Smooth muscle cell (in vitro differentiated cells): ENCODE results near the gene SPIN2B. TPM values are rescaled to one million over a fixed set of nuclear protein-coding genes. Genes with fewer than 3 reads are reported as not detected.
"Not testable (repeated sequence)": the region's sequence is repeated elsewhere in the genome, so short reads cannot be mapped to it uniquely, and the experiment has no call there.

ENCODE experiments used
- DNase-seq: peaks from one replicate; lab custom pipeline; 2025; ENCODE audit not compliant: unreplicated experiment; lab: John Stamatoyannopoulos, UW
- H2AFZ ChIP-seq: fragments of 200-600 bp; sonication (generic); 2 replicates; pipeline ENCODE4 v1.6.0; 2016; ENCODE audit warnings: antibody characterized with exemption, low read depth, mild to moderate bottlenecking
- H3F3A ChIP-seq: fragments of 200-600 bp; sonication (generic); 2 replicates; pipeline ENCODE4 v1.6.0; 2017; ENCODE audit warnings: antibody characterized with exemption, low read depth
- H3K27ac ChIP-seq: fragments of 200-600 bp; sonication (generic); 2 replicates; pipeline ENCODE4 v1.5.1; 2016; ENCODE audit warnings: low read depth, mild to moderate bottlenecking
- H3K27me3 ChIP-seq: fragments of 200-600 bp; sonication (generic); 2 replicates; pipeline ENCODE4 v1.6.1; 2016; ENCODE audit warnings: low read depth, mild to moderate bottlenecking
- H3K36me3 ChIP-seq: fragments of 200-600 bp; sonication (generic); 2 replicates; pipeline ENCODE4 v1.5.1; 2016; ENCODE audit warnings: low read depth
- H3K4me1 ChIP-seq: fragments of 200-600 bp; sonication (generic); 2 replicates; pipeline ENCODE4 v1.5.1; 2016; ENCODE audit warnings: low read depth
- H3K4me2 ChIP-seq: fragments of 200-600 bp; sonication (generic); 2 replicates; pipeline ENCODE4 v1.6.0; 2016; ENCODE audit warnings: mild to moderate bottlenecking
- H3K4me3 ChIP-seq: fragments of 200-600 bp; sonication (generic); 2 replicates; pipeline ENCODE4 v1.5.1; 2016; ENCODE audit warnings: mild to moderate bottlenecking
- H3K79me2 ChIP-seq: fragments of 200-600 bp; sonication (generic); 2 replicates; pipeline ENCODE4 v1.6.0; 2016; ENCODE audit warnings: low read depth, mild to moderate bottlenecking
- H3K9ac ChIP-seq: fragments of 200-600 bp; sonication (generic); 2 replicates; pipeline ENCODE4 v1.6.0; 2016; ENCODE audit warnings: low read depth
- H3K9me3 ChIP-seq: fragments of 200-600 bp; sonication (generic); replicated peaks from 2 replicates; pipeline ENCODE4 v1.5.1; 2016; ENCODE audit warnings: low read depth
- H4K20me1 ChIP-seq: fragments of 200-600 bp; sonication (generic); 2 replicates; pipeline ENCODE4 v1.6.0; 2016; ENCODE audit warnings: low read depth
- WGBS: methylation state at CpG from one replicate; pipeline ENCODE4 v1.1.7; 2016; ENCODE audit warnings: low lambda C conversion rate; 5-methylcytosine and 5-hydroxymethylcytosine counted together
- polyA plus RNA-seq: library from polyadenylated mRNA; unstranded; fragments of >200 nt; fragmentation: Nextera tagmentation; extraction: Ambion mirVana; gene quantifications from 2 replicates; pipeline ENCODE4 v1.2.1, GENCODE V29; 2016
- total RNA-seq: library from RNA; depleted of rRNA; stranded (reverse); fragments of >200 nt; gene quantifications from 2 replicates; pipeline ENCODE4 v1.2.3, GENCODE V29; 2014
- TF ChIP-seq, protein P1 (sequence below): fragments of 200-600 bp; sonication (generic); IDR thresholded peaks from 2 replicates; pipeline ENCODE4 v1.5.1; 2017; ENCODE audit warnings: borderline replicate concordance, mild to moderate bottlenecking, antibody characterized with exemption; ENCODE audit not compliant: insufficient read depth, poor library complexity, severe bottlenecking

Gene SPIN2B
- total and polyA plus RNA-seq, 2 experiments from 2014 or later, result 3.6 to 4.3 TPM

DNA sequence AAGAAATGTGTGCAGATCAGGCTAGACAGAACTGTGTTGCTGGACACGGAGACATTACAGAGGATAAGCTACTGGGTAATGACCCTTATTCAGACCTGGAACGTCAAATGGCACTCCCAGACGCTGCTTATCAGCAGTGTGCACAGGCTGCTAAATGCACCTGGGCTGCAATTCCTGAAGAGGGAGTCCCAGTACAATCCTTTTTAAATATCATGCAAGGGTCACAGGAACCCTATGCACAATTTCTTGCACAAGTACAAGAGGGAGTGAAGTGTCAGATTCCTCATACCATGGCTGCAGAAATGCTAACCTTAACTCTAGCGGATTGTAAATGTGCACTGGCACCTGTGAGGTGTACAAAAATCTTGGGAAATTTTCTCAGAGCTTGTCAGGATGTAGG, 16.9 kb downstream of the SPIN2B start:
- no peak overlapping the region for H3K27ac ChIP-seq
- H3K9me3 ChIP-seq, result no peaks in the 10 kb centered on the region
- no peak for DNase-seq
- H2AFZ ChIP-seq, result no peak overlapping the region
- H3K36me3 ChIP-seq, result peaks cover 7% of the 10 kb centered on the region
- no peaks in the 10 kb centered on the region for H3F3A ChIP-seq
- no peaks in the 10 kb centered on the region for H3K4me1 ChIP-seq
- no peak overlapping the region for H3K4me3 ChIP-seq
- TF ChIP-seq, protein P1, sequence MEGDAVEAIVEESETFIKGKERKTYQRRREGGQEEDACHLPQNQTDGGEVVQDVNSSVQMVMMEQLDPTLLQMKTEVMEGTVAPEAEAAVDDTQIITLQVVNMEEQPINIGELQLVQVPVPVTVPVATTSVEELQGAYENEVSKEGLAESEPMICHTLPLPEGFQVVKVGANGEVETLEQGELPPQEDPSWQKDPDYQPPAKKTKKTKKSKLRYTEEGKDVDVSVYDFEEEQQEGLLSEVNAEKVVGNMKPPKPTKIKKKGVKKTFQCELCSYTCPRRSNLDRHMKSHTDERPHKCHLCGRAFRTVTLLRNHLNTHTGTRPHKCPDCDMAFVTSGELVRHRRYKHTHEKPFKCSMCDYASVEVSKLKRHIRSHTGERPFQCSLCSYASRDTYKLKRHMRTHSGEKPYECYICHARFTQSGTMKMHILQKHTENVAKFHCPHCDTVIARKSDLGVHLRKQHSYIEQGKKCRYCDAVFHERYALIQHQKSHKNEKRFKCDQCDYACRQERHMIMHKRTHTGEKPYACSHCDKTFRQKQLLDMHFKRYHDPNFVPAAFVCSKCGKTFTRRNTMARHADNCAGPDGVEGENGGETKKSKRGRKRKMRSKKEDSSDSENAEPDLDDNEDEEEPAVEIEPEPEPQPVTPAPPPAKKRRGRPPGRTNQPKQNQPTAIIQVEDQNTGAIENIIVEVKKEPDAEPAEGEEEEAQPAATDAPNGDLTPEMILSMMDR, result no peak
- 65% methylated on average over 4 of the region's 4 CpGs for WGBS
- H4K20me1 ChIP-seq, result no peaks in the 10 kb centered on the region
- H3K27me3 ChIP-seq, result no peaks in the 10 kb centered on the region
- H3K9ac ChIP-seq, result no peak overlapping the region
- no peaks in the 10 kb centered on the region for H3K79me2 ChIP-seq
- no peak overlapping the region for H3K4me2 ChIP-seq

DNA sequence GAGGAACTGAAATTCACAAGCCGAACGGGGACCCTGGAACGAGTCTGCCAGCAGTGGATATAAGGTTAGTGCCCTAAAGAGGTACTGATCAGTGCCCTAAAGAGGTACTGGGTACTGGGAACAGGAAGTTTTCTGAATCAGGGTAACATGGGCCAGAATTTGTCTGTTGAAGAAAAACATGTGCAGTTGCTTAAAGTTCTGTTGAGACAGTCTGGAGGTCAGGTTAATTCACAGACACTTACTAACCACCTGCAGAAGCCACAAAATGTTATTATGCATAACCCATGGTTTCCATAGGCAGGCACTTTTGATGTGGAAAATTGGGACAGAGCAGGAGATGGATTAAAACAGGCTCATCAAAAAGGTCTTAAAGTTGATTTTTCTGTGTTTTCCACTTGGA, 17.9 kb downstream of the SPIN2B start:
- no peak overlapping the region for H3K4me3 ChIP-seq
- 82% methylated on average over 3 of the region's 3 CpGs for WGBS
- peaks cover 7% of the 10 kb centered on the region for H3K36me3 ChIP-seq
- no peaks in the 10 kb centered on the region for H3K9me3 ChIP-seq
- H3K27me3 ChIP-seq, result no peaks in the 10 kb centered on the region
- no peak for DNase-seq
- no peaks in the 10 kb centered on the region for H3K79me2 ChIP-seq
- no peak overlapping the region for H2AFZ ChIP-seq
- no peaks in the 10 kb centered on the region for H4K20me1 ChIP-seq
- no peaks in the 10 kb centered on the region for H3F3A ChIP-seq
- no peaks in the 10 kb centered on the region for H3K4me1 ChIP-seq
- H3K4me2 ChIP-seq, result no peak overlapping the region
- H3K9ac ChIP-seq, result no peak overlapping the region
- H3K27ac ChIP-seq, result peak overlapping the region; percentile 31
- TF ChIP-seq, protein P1, result no peak

DNA sequence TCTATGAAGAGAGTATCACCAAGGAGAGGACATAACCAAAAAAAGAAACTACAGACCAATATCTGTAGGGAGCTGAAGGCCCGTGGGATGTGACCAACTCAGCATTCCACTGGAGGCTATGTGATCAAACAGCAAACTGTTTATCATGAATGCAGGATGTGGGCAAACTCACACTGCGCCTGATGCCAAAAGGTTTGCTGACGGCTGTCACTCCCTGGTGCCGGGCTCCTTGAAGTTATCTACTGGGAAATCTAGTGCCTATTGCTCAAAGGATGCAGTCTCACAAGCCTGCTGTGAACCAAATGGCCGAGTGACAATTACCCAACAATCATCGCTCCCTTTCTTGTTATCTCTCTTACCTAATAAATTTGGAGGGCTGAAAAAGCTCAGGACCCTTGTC, 18.4 kb downstream of the SPIN2B start:
- not testable (repeated sequence) for H3K4me2 ChIP-seq, H3K9me3 ChIP-seq, H3K4me3 ChIP-seq, H3F3A ChIP-seq, H3K27me3 ChIP-seq, H3K9ac ChIP-seq, H3K36me3 ChIP-seq, H3K79me2 ChIP-seq, H3K4me1 ChIP-seq, DNase-seq, H2AFZ ChIP-seq, H4K20me1 ChIP-seq
- H3K27ac ChIP-seq, result peak overlapping the region; percentile 31
- 70% methylated on average over 6 of the region's 6 CpGs for WGBS

DNA sequence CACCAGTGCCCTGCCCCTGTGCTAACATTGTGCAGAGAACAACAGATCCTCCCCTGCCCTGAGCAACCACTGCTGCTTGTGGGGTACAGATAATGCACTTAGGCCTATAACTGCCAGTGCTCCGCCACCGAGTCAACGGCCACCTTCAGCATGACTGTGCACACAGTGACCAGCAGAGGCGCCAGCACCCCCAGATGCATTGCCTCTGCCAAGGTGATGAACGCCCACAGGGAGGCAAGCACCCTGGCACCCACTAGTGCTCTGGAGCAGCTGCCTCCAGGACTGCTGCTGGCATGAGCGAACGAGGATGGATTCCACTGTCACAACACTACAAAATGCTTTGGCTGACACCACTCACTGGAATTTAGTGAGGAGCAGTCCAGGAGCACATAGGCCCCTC, 38.2 kb downstream of the SPIN2B start:
- Histone ChIP-seq H2AFZ (no peak overlapping the region), H3K4me3 (no peak overlapping the region), H3K9ac (no peak overlapping the region), H3F3A (no peaks in the 10 kb centered on the region), H3K79me2 (no peaks in the 10 kb centered on the region), H3K36me3 (no peaks in the 10 kb centered on the region), H3K27me3 (no peaks in the 10 kb centered on the region), H3K9me3 (peaks cover 6% of the 10 kb centered on the region), H3K4me1 (no peaks in the 10 kb centered on the region), H3K4me2 (no peak overlapping the region), H4K20me1 (no peaks in the 10 kb centered on the region), H3K27ac (no peak overlapping the region)
- WGBS, result 93% methylated on average over 7 of the region's 7 CpGs
- TF ChIP-seq, protein P1, result no peak
- DNase-seq, result no peak
